ENCODE measurements around the gene TTC8.

DNA sequence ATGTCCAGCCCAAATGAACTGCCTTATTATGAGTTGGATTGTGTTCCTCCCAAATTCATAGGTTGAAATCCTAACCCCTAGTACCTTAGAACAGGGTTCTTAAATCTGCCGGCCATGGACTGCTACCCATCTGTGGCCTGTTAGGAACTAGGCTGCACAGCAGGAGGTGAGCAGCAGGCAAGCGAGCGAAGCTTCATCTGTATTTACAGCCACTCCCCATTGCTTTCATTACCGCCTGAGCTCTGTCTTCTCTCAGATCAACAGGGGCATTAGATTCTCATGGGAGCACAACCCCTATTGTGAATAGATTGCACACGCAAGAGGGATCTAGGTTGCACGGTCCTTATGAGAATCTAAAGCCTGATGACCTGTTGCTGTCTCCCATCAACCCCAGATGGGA, 21.9 kb upstream of the TTC8 start:
- TF ChIP-seq, protein P1, sequence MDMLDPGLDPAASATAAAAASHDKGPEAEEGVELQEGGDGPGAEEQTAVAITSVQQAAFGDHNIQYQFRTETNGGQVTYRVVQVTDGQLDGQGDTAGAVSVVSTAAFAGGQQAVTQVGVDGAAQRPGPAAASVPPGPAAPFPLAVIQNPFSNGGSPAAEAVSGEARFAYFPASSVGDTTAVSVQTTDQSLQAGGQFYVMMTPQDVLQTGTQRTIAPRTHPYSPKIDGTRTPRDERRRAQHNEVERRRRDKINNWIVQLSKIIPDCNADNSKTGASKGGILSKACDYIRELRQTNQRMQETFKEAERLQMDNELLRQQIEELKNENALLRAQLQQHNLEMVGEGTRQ (IDR thresholded peaks at IDR 0.05; ENCODE audit: borderline replicate concordance, low read depth, low read length): no peak
- TF ChIP-seq, protein P2, sequence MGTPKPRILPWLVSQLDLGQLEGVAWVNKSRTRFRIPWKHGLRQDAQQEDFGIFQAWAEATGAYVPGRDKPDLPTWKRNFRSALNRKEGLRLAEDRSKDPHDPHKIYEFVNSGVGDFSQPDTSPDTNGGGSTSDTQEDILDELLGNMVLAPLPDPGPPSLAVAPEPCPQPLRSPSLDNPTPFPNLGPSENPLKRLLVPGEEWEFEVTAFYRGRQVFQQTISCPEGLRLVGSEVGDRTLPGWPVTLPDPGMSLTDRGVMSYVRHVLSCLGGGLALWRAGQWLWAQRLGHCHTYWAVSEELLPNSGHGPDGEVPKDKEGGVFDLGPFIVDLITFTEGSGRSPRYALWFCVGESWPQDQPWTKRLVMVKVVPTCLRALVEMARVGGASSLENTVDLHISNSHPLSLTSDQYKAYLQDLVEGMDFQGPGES (IDR thresholded peaks at IDR 0.05; ENCODE audit: low read depth, low read length): no peak
- no peak for TF ChIP-seq POLR2AphosphoS5 (IDR thresholded peaks at IDR 0.05; ENCODE audit: low read depth, low read length)
- TF ChIP-seq TEAD4 (IDR thresholded peaks at IDR 0.05; ENCODE audit: borderline replicate concordance, insufficient read depth): no peak
- TF ChIP-seq, protein P3, sequence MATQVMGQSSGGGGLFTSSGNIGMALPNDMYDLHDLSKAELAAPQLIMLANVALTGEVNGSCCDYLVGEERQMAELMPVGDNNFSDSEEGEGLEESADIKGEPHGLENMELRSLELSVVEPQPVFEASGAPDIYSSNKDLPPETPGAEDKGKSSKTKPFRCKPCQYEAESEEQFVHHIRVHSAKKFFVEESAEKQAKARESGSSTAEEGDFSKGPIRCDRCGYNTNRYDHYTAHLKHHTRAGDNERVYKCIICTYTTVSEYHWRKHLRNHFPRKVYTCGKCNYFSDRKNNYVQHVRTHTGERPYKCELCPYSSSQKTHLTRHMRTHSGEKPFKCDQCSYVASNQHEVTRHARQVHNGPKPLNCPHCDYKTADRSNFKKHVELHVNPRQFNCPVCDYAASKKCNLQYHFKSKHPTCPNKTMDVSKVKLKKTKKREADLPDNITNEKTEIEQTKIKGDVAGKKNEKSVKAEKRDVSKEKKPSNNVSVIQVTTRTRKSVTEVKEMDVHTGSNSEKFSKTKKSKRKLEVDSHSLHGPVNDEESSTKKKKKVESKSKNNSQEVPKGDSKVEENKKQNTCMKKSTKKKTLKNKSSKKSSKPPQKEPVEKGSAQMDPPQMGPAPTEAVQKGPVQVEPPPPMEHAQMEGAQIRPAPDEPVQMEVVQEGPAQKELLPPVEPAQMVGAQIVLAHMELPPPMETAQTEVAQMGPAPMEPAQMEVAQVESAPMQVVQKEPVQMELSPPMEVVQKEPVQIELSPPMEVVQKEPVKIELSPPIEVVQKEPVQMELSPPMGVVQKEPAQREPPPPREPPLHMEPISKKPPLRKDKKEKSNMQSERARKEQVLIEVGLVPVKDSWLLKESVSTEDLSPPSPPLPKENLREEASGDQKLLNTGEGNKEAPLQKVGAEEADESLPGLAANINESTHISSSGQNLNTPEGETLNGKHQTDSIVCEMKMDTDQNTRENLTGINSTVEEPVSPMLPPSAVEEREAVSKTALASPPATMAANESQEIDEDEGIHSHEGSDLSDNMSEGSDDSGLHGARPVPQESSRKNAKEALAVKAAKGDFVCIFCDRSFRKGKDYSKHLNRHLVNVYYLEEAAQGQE (IDR thresholded peaks at IDR 0.05; ENCODE audit: low read depth, low read length): no peak
- TF ChIP-seq YY1 (IDR thresholded peaks at IDR 0.05; ENCODE audit: low read depth): no peak
- TF ChIP-seq, protein P4, sequence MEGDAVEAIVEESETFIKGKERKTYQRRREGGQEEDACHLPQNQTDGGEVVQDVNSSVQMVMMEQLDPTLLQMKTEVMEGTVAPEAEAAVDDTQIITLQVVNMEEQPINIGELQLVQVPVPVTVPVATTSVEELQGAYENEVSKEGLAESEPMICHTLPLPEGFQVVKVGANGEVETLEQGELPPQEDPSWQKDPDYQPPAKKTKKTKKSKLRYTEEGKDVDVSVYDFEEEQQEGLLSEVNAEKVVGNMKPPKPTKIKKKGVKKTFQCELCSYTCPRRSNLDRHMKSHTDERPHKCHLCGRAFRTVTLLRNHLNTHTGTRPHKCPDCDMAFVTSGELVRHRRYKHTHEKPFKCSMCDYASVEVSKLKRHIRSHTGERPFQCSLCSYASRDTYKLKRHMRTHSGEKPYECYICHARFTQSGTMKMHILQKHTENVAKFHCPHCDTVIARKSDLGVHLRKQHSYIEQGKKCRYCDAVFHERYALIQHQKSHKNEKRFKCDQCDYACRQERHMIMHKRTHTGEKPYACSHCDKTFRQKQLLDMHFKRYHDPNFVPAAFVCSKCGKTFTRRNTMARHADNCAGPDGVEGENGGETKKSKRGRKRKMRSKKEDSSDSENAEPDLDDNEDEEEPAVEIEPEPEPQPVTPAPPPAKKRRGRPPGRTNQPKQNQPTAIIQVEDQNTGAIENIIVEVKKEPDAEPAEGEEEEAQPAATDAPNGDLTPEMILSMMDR (IDR thresholded peaks at IDR 0.05): no peak

All from SK-N-SH (cell line).